LNCAP (cell line): ENCODE results near the gene VARS2.

ENCODE experiments used
- CTCF ChIP-seq: fragments of 450-650 bp; IDR thresholded peaks from 2 replicates; pipeline ENCODE4 v1.5.1; 2017; ENCODE audit warnings: mild to moderate bottlenecking

The VARS2 gene

GRCh38 chr6:30877419-30878262, 36.4 kb upstream of the VARS2 start:
- TF ChIP-seq CTCF = peak; percentile 81

- TF ChIP-seq CTCF = no peak
These were observed 34.2 kb upstream of the VARS2 start for GRCh38 chr6:30879684-30880427.

GRCh38 chr6:30880698-30881252, 33.3 kb upstream of the VARS2 start:
- TF ChIP-seq CTCF = no peak

- no peak for TF ChIP-seq CTCF
These were observed 32.4 kb upstream of the VARS2 start for GRCh38 chr6:30881392-30882203.

GRCh38 chr6:30882204-30882758, 31.8 kb upstream of the VARS2 start:
- no peak for TF ChIP-seq CTCF

- TF ChIP-seq CTCF = no peak
These were observed 31.0 kb upstream of the VARS2 start for GRCh38 chr6:30882759-30883684.
